Stromal cell of bone marrow (primary cell): Measurements from ENCODE around the gene KRCC1.
"Not testable (repeated sequence)": the region's sequence is repeated elsewhere in the genome, so short reads cannot be mapped to it uniquely, and the experiment has no call there.

Experiments
- DNase-seq: peaks from one replicate; pipeline ENCODE4 v3.0.0-alpha.2; 2012; ENCODE audit warnings: low read depth

The KRCC1 gene

GRCh38 chr2:88000474-88000873, 55.1 kb downstream of the KRCC1 start:
- DNase-seq = not testable (repeated sequence)

GRCh38 chr2:87996570-87996969, 59.0 kb downstream of the KRCC1 start:
- DNase-seq = no peak

- DNase-seq = no peak
Measured at GRCh38 chr2:87995756-87996155, 59.8 kb downstream of the KRCC1 start.

GRCh38 chr2:87994304-87994850, 61.2 kb downstream of the KRCC1 start:
- not testable (repeated sequence) for DNase-seq

GRCh38 chr2:87992569-87992968, 63.0 kb downstream of the KRCC1 start:
- DNase-seq = not testable (repeated sequence)

- DNase-seq = not testable (repeated sequence)
Measured at GRCh38 chr2:87987473-87987872, 68.1 kb downstream of the KRCC1 start.

GRCh38 chr2:87985902-87986301, 69.7 kb downstream of the KRCC1 start:
- not testable (repeated sequence) for DNase-seq

- DNase-seq = not testable (repeated sequence)
Measured at GRCh38 chr2:87981182-87981581, 74.4 kb downstream of the KRCC1 start.
